ENCODE results near the gene POLR1B.
"Not testable (repeated sequence)": the region's sequence is repeated elsewhere in the genome, so short reads cannot be mapped to it uniquely, and the experiment has no call there.

The POLR1B gene

DNA sequence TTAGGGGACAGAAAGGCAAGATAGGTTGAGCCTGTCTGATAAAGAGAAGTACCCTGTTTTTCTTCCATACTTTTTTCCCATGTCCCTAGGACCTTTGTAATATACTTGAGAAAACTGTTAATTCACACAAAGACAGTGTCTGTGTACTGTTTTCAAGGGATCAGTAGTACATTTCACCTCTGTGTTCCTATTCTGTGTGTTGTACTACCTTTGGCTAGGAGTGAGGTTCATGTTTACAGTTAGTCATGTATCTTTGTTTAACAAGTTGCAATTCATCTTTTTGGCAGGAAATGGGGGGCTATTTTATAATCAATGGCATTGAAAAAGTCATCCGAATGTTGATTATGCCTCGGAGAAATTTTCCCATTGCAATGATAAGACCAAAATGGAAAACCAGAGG, 6.7 kb downstream of the POLR1B start:
- no peak overlapping the region for H3K4ac ChIP-seq (ENCODE audit: low read length)
- H4K91ac ChIP-seq (ENCODE audit: low read depth, low read length, poor library complexity), result no peak overlapping the region
- H3K4me1 ChIP-seq (ENCODE audit: control insufficient read depth in 2 of 2, insufficient read depth in 1 of 2, low read depth in 1 of 2, low read length in 2 of 2), result no peaks in the 10 kb centered on the region
- H3K9ac ChIP-seq (ENCODE audit: low read depth, low read length, poor library complexity), result no peak overlapping the region
- H2AFZ ChIP-seq (ENCODE audit: low read length), result no peak overlapping the region
- no peak overlapping the region for H2BK120ac ChIP-seq (ENCODE audit: low read depth, low read length)
- DNase-seq (ENCODE audit: low spot score), result no peak
- no peak overlapping the region for H3K4me2 ChIP-seq (ENCODE audit: insufficient read depth, low read length, poor library complexity, severe bottlenecking)
- WGBS, 2 donors (ENCODE audit: extremely low coverage in 2 of 2, insufficient read length in 2 of 2, insufficient replicate concordance in 1 of 2), result no CpG with 5 or more reads among the region's 2 CpGs
- no peaks in the 10 kb centered on the region for H3K9me3 ChIP-seq (replicated peaks in 1 of 2; ENCODE audit: control insufficient read depth in 2 of 2, insufficient read depth in 1 of 2, low read depth in 1 of 2, low read length in 2 of 2)
- no peak overlapping the region for H2BK5ac ChIP-seq (ENCODE audit: low read length)
- H3K18ac ChIP-seq (ENCODE audit: low read length), result no peak overlapping the region
- no peak overlapping the region for H4K8ac ChIP-seq (ENCODE audit: low read depth, low read length)
- no peak overlapping the region for H3K4me3 ChIP-seq (ENCODE audit: low read length in 2 of 2)
- no peaks in the 10 kb centered on the region for H3K27me3 ChIP-seq (ENCODE audit: control insufficient read depth in 3 of 3, insufficient read depth in 3 of 3, low read depth in 1 of 3, low read length in 3 of 3)
- H3K14ac ChIP-seq (ENCODE audit: low read length), result no peak overlapping the region
- no peak overlapping the region for H2BK12ac ChIP-seq (ENCODE audit: low read length)
- peaks cover 25 to 82% of the 10 kb centered on the region in 2 donors for H3K36me3 ChIP-seq (replicated peaks in 1 of 2; ENCODE audit: control insufficient read depth in 2 of 2, insufficient read depth in 2 of 2, low read length in 2 of 2)
- H2AK5ac ChIP-seq (ENCODE audit: low read depth, low read length), result no peak overlapping the region
- no peak overlapping the region for H3K27ac ChIP-seq (replicated peaks; ENCODE audit: low read length)
- no peak overlapping the region for H3K23ac ChIP-seq (ENCODE audit: low read depth, low read length, poor library complexity)
- H2BK15ac ChIP-seq (ENCODE audit: low read length), result no peak overlapping the region
- H3K79me1 ChIP-seq (ENCODE audit: low read depth, low read length), result peaks cover 2% of the 10 kb centered on the region

DNA sequence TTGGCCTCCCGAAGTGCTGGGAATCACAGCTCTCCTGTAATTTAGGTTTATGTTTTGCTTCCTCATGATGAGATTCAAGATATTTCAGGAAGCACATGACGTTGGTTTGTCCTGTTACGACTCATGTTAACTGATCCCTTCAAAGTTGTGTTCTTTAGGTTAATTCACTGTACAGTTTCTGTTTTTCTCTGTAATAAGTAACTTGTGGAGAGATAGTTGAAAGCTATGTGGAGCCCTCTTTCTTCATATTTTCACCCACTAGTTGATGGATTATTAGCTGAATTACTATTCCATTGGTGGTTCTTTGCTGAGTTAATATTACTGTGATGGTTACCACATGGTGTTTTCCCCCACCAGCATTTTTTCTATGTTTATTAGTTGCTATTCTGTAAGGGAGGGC, 23.8 kb downstream of the POLR1B start:
- no peak for DNase-seq (ENCODE audit: low spot score)
- Histone ChIP-seq H3K18ac (ENCODE audit: low read length) (no peak overlapping the region), H3K23ac (ENCODE audit: low read depth, low read length, poor library complexity) (no peak overlapping the region), H3K4me3 (ENCODE audit: low read length in 2 of 2) (no peak overlapping the region), H4K91ac (ENCODE audit: low read depth, low read length, poor library complexity) (no peak overlapping the region), H3K36me3 (replicated peaks in 1 of 2; ENCODE audit: control insufficient read depth in 2 of 2, insufficient read depth in 2 of 2, low read length in 2 of 2) (peaks cover 23 to 93% of the 10 kb centered on the region in 2 donors), H3K4me2 (ENCODE audit: insufficient read depth, low read length, poor library complexity, severe bottlenecking) (no peak overlapping the region), H3K9me3 (replicated peaks in 1 of 2; ENCODE audit: control insufficient read depth in 2 of 2, insufficient read depth in 1 of 2, low read depth in 1 of 2, low read length in 2 of 2) (no peaks in the 10 kb centered on the region), H2BK120ac (ENCODE audit: low read depth, low read length) (no peak overlapping the region), H3K27ac (replicated peaks; ENCODE audit: low read length) (no peak overlapping the region), H3K14ac (ENCODE audit: low read length) (no peak overlapping the region), H2BK5ac (ENCODE audit: low read length) (no peak overlapping the region), H3K4me1 (ENCODE audit: control insufficient read depth in 2 of 2, insufficient read depth in 1 of 2, low read depth in 1 of 2, low read length in 2 of 2) (no peaks in the 10 kb centered on the region), H3K79me1 (ENCODE audit: low read depth, low read length) (no peaks in the 10 kb centered on the region), H2BK15ac (ENCODE audit: low read length) (no peak overlapping the region), H2AK5ac (ENCODE audit: low read depth, low read length) (no peak overlapping the region), H2AFZ (ENCODE audit: low read length) (no peak overlapping the region), H3K27me3 (ENCODE audit: control insufficient read depth in 3 of 3, insufficient read depth in 3 of 3, low read depth in 1 of 3, low read length in 3 of 3) (no peaks in the 10 kb centered on the region), H2BK12ac (ENCODE audit: low read length) (no peak overlapping the region), H3K4ac (ENCODE audit: low read length) (no peak overlapping the region), H3K9ac (ENCODE audit: low read depth, low read length, poor library complexity) (no peak overlapping the region), H4K8ac (ENCODE audit: low read depth, low read length) (no peak overlapping the region)
- no CpG with 5 or more reads among the region's 3 CpGs for WGBS, 2 donors (ENCODE audit: extremely low coverage in 2 of 2, insufficient read length in 2 of 2, insufficient replicate concordance in 1 of 2)

DNA sequence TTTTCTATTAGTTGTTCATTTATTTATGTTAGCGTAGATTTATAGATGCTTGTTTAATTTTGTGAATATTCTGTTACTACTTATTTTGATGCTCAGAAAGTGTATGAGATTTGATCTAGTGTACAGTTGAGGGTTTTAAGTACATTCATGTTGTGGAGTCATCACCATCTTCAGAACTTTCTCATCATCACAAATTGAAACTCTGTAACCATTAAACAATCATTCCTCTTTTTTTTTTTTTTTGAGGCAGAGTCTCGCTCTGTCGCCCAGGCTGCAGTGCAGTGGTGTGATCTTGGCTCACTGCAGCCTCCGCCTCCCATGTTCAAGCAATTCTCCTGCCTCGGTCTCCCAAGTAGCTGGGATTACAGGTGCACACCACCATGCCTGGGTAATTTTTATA, 24.2 kb downstream of the POLR1B start:
- peaks cover 26 to 93% of the 10 kb centered on the region in 2 donors for H3K36me3 ChIP-seq (replicated peaks in 1 of 2; ENCODE audit: control insufficient read depth in 2 of 2, insufficient read depth in 2 of 2, low read length in 2 of 2)
- H2BK15ac ChIP-seq (ENCODE audit: low read length); DNase-seq (ENCODE audit: low spot score); H3K4me3 ChIP-seq (ENCODE audit: low read length in 2 of 2); H2AK5ac ChIP-seq (ENCODE audit: low read depth, low read length); H3K27ac ChIP-seq (replicated peaks; ENCODE audit: low read length); H2BK120ac ChIP-seq (ENCODE audit: low read depth, low read length); H3K79me1 ChIP-seq (ENCODE audit: low read depth, low read length); H3K4ac ChIP-seq (ENCODE audit: low read length); H2BK5ac ChIP-seq (ENCODE audit: low read length); H3K4me2 ChIP-seq (ENCODE audit: insufficient read depth, low read length, poor library complexity, severe bottlenecking); H4K91ac ChIP-seq (ENCODE audit: low read depth, low read length, poor library complexity); H3K14ac ChIP-seq (ENCODE audit: low read length); H3K4me1 ChIP-seq (ENCODE audit: control insufficient read depth in 2 of 2, insufficient read depth in 1 of 2, low read depth in 1 of 2, low read length in 2 of 2); H3K9me3 ChIP-seq (replicated peaks in 1 of 2; ENCODE audit: control insufficient read depth in 2 of 2, insufficient read depth in 1 of 2, low read depth in 1 of 2, low read length in 2 of 2); H3K18ac ChIP-seq (ENCODE audit: low read length); H2BK12ac ChIP-seq (ENCODE audit: low read length); H2AFZ ChIP-seq (ENCODE audit: low read length); H4K8ac ChIP-seq (ENCODE audit: low read depth, low read length); H3K23ac ChIP-seq (ENCODE audit: low read depth, low read length, poor library complexity); H3K9ac ChIP-seq (ENCODE audit: low read depth, low read length, poor library complexity); H3K27me3 ChIP-seq (ENCODE audit: control insufficient read depth in 3 of 3, insufficient read depth in 3 of 3, low read depth in 1 of 3, low read length in 3 of 3): not testable (repeated sequence)
- WGBS, 2 donors (ENCODE audit: extremely low coverage in 2 of 2, insufficient read length in 2 of 2, insufficient replicate concordance in 1 of 2), result no CpG with 5 or more reads among the region's 5 CpGs

DNA sequence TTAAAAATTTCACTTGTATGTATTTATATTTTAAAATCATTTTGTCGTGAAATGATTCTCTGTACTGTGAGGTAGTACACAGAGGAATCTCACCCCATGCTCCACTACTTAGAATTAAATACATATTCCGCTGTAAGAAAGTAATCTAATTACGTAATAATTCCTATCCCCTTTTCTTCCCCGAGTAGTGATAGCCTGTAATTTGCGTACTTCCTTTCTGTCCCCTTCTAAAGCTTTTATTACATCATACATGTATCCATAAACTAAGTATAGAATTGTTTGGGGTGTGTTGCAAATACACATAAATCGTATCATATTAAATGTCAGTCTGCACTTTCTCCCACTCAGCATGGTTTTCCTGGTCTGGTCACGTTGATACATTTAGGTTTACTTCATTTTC, 29.7 kb downstream of the POLR1B start:
- Histone ChIP-seq H2BK120ac (ENCODE audit: low read depth, low read length) (no peak overlapping the region), H3K9me3 (replicated peaks in 1 of 2; ENCODE audit: control insufficient read depth in 2 of 2, insufficient read depth in 1 of 2, low read depth in 1 of 2, low read length in 2 of 2) (no peaks in the 10 kb centered on the region), H3K79me1 (ENCODE audit: low read depth, low read length) (no peaks in the 10 kb centered on the region), H3K23ac (ENCODE audit: low read depth, low read length, poor library complexity) (no peak overlapping the region), H2BK5ac (ENCODE audit: low read length) (no peak overlapping the region), H2BK12ac (ENCODE audit: low read length) (no peak overlapping the region), H3K18ac (ENCODE audit: low read length) (no peak overlapping the region), H4K91ac (ENCODE audit: low read depth, low read length, poor library complexity) (no peak overlapping the region), H3K4ac (ENCODE audit: low read length) (no peak overlapping the region), H2AK5ac (ENCODE audit: low read depth, low read length) (no peak overlapping the region), H3K4me2 (ENCODE audit: insufficient read depth, low read length, poor library complexity, severe bottlenecking) (no peak overlapping the region), H4K8ac (ENCODE audit: low read depth, low read length) (no peak overlapping the region), H3K4me3 (ENCODE audit: low read length in 2 of 2) (no peak overlapping the region), H3K36me3 (replicated peaks in 1 of 2; ENCODE audit: control insufficient read depth in 2 of 2, insufficient read depth in 2 of 2, low read length in 2 of 2) (peaks cover 28 to 97% of the 10 kb centered on the region in 2 donors), H3K27me3 (ENCODE audit: control insufficient read depth in 3 of 3, insufficient read depth in 3 of 3, low read depth in 1 of 3, low read length in 3 of 3) (no peaks in the 10 kb centered on the region), H3K4me1 (ENCODE audit: control insufficient read depth in 2 of 2, insufficient read depth in 1 of 2, low read depth in 1 of 2, low read length in 2 of 2) (no peaks in the 10 kb centered on the region), H2BK15ac (ENCODE audit: low read length) (no peak overlapping the region), H3K14ac (ENCODE audit: low read length) (no peak overlapping the region), H3K9ac (ENCODE audit: low read depth, low read length, poor library complexity) (no peak overlapping the region), H3K27ac (replicated peaks; ENCODE audit: low read length) (no peak overlapping the region), H2AFZ (ENCODE audit: low read length) (no peak overlapping the region)
- no peak for DNase-seq (ENCODE audit: low spot score)
- no CpG with 5 or more reads among the region's 7 CpGs for WGBS, 2 donors (ENCODE audit: extremely low coverage in 2 of 2, insufficient read length in 2 of 2, insufficient replicate concordance in 1 of 2)
